GM10266 (cell line): Measurements from ENCODE around the gene APBB2.
"Not testable (repeated sequence)": the region's sequence is repeated elsewhere in the genome, so short reads cannot be mapped to it uniquely, and the experiment has no call there.

Experiments used
- DNase-seq: peaks from one replicate; pipeline ENCODE4 v3.0.0; 2012; ENCODE audit errors: extremely low spot score
- CTCF ChIP-seq: IDR thresholded peaks from 2 replicates; pipeline ENCODE4 v1.5.1; 2012; ENCODE audit warnings: mild to moderate bottlenecking, low read depth; ENCODE audit not compliant: control insufficient read depth, insufficient read depth; ENCODE audit errors: missing control alignments

APBB2 gene

GRCh38 chr4:41060352-41061334 lies 153.7 kb downstream of the APBB2 start:
- TF ChIP-seq CTCF = no peak
- DNase-seq = no peak

GRCh38 chr4:41059411-41059810 lies 154.9 kb downstream of the APBB2 start:
- not testable (repeated sequence) for DNase-seq

GRCh38 chr4:41058426-41058825 lies 155.9 kb downstream of the APBB2 start:
- no peak for TF ChIP-seq CTCF
- DNase-seq = no peak

- DNase-seq = no peak
- no peak for TF ChIP-seq CTCF
These were observed 156.9 kb downstream of the APBB2 start for GRCh38 chr4:41057467-41057866.

- no peak for TF ChIP-seq CTCF
- DNase-seq = no peak
These were observed 162.1 kb downstream of the APBB2 start for GRCh38 chr4:41052287-41052686.

GRCh38 chr4:41050880-41051775 lies 163.2 kb downstream of the APBB2 start:
- no peak for DNase-seq
- no peak for TF ChIP-seq CTCF

GRCh38 chr4:41050116-41050515 lies 164.2 kb downstream of the APBB2 start:
- no peak for DNase-seq
- TF ChIP-seq CTCF = no peak

GRCh38 chr4:41049176-41049575 lies 165.2 kb downstream of the APBB2 start:
- not testable (repeated sequence) for DNase-seq
